Ovary (tissue), 9 donors: ENCODE measurements around the gene ZNF480. TPM values are rescaled to one million over a fixed set of nuclear protein-coding genes. Genes with fewer than 3 reads are reported as not detected.

Experiments used
- DNase-seq, 5 donors: peaks; one replicate each; pipeline ENCODE4 v3.0.0-alpha.2; 2019 to 2020
- H3K27ac ChIP-seq, 2 donors: fragments of 200-600 bp; one replicate each; pipeline versions ENCODE4 v1.5.1 to v1.8.0; 2019 to 2022
- H3K27me3 ChIP-seq: fragments of 200-600 bp; one replicate; pipeline ENCODE4 v1.8.0; 2022
- H3K36me3 ChIP-seq: fragments of 200-600 bp; sonication (generic); one replicate; pipeline ENCODE4 v1.5.1; 2019
- H3K4me1 ChIP-seq: one replicate; pipeline ENCODE4 v1.8.1; 2013; ENCODE audit warnings: mild to moderate bottlenecking, moderate library complexity; ENCODE audit not compliant: insufficient read depth
- H3K4me3 ChIP-seq: fragments of 200-600 bp; sonication (generic); one replicate; pipeline ENCODE4 v1.5.1; 2017
- H3K9me3 ChIP-seq, 2 donors: fragments of 200-600 bp in 1 of 2; sonication (generic) in 1 of 2; one replicate each; pipeline versions ENCODE4 v1.5.1 to v1.8.1; 2013 to 2019; ENCODE audit warnings: mild to moderate bottlenecking in 1 of 2, moderate library complexity in 1 of 2
- EP300 ChIP-seq: sonication (generic); formaldehyde crosslinking; IDR thresholded peaks from one replicate; pipeline ENCODE4 v1.6.1; 2017; ENCODE audit warnings: antibody characterized with exemption
- POLR2A ChIP-seq: fragments of 450-650 bp; IDR thresholded peaks from one replicate; pipeline ENCODE4 v1.6.1; 2017; ENCODE audit warnings: antibody characterized with exemption, mild to moderate bottlenecking, moderate library complexity
- WGBS, 3 donors: extraction: QIAGEN DNeasy Blood & Tissue Kit in 1 of 3; methylation state at CpG; one replicate each; pipeline versions ENCODE4 v1.1.5 to v1.1.7; 2013 to 2017; 5-methylcytosine and 5-hydroxymethylcytosine counted together
- intact Hi-C, 4 donors: fragments of 100-400 bp; cut with DNase I; formaldehyde crosslinking; loops; one replicate each; pipeline versions ENCODE4 v1.11.0 to v1.15.1; 2022 to 2023
- microRNA counts: library from miRNA; unstranded; fragments of <30 nt; microRNA quantifications from one replicate; lab custom pipeline; 2016
- microRNA-seq, 3 donors: library from miRNA; unstranded; fragments of <30 nt; microRNA quantifications; one replicate each; pipeline versions ENCODE4 to v1.2.0, GENCODE V29; 2019 to 2020
- polyA plus RNA-seq, 2 donors: library from polyadenylated mRNA; stranded (reverse); fragments of 200-250 nt in 1 of 2; fragments of 350-450 nt in 1 of 2; fragmentation: Illumina TruSeq in 1 of 2; extraction: RNeasy Lipid Tissue Mini Kit (QIAGEN cat#74804) in 1 of 2; gene quantifications; one replicate each; pipeline ENCODE4 v1.2.3, GENCODE V29; 2013 to 2014
- small RNA-seq: library from RNA; depleted of rRNA; stranded (forward); fragments of <200 nt; gene quantifications from one replicate; pipeline ENCODE3, GENCODE V24; 2016
- total RNA-seq, 7 donors: library from RNA; depleted of rRNA in 2 of 7; stranded (reverse); fragments of >200 nt in 2 of 7; fragmentation: NEBNext Ultra II Directional in 3 of 7; extraction: Animal tissue kit (Norgen Biotek cat#: 25700) in 3 of 7; gene quantifications; one replicate each; pipeline versions ENCODE4 v1.1.0 to v1.2.4, GENCODE V29; 2016 to 2023
- TF ChIP-seq, protein P1 (sequence below), 3 donors: fragments of 450-650 bp in 2 of 3; fragments of 200-600 bp in 1 of 3; IDR thresholded peaks; one replicate each; pipeline versions ENCODE4 v1.5.1 to v1.8.0; 2016 to 2022; ENCODE audit warnings: antibody characterized with exemption in 3 of 3, mild to moderate bottlenecking in 1 of 3
- donor health status: DM: no; HTN: no; CAD: no; lungs with moderate emphysema.
- donor health status: DM: no; HTN: no; CAD: no.
- donor health status: Bipolar disorder and iron deficiency.
- donor health status: DM: yes; HTN: yes; CAD: no.
- donor health status: DM: no; HTN: no; CAD: no.
- donor health status: DM: yes; HTN: yes; CAD: no.

Gene ZNF480
- total and polyA plus RNA-seq, 9 donors: 4.5 to 16.8 (median 11.8) TPM

DNA sequence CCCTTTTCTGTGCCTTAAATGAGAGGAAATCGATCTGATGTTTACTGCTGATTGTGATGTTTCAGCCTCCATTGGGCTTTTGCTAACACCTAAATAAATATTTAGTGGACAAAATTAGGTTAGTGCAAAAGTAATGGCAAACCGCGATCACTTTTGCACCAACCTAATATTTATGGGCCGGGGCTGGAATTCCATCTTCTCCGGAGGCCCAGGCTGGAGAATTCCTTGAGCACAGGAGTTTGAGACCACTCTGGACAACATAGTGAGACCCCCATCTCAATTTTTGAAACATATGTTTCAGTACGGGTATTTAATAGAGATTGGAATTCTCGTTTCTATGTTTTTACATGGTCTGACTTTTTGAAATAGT lies 73.4 kb downstream of the ZNF480 start:
- TF ChIP-seq POLR2A (no peak), EP300 (no peak)
- TF ChIP-seq, protein P1, sequence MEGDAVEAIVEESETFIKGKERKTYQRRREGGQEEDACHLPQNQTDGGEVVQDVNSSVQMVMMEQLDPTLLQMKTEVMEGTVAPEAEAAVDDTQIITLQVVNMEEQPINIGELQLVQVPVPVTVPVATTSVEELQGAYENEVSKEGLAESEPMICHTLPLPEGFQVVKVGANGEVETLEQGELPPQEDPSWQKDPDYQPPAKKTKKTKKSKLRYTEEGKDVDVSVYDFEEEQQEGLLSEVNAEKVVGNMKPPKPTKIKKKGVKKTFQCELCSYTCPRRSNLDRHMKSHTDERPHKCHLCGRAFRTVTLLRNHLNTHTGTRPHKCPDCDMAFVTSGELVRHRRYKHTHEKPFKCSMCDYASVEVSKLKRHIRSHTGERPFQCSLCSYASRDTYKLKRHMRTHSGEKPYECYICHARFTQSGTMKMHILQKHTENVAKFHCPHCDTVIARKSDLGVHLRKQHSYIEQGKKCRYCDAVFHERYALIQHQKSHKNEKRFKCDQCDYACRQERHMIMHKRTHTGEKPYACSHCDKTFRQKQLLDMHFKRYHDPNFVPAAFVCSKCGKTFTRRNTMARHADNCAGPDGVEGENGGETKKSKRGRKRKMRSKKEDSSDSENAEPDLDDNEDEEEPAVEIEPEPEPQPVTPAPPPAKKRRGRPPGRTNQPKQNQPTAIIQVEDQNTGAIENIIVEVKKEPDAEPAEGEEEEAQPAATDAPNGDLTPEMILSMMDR (IDR thresholded peaks at IDR 0.05): no peak
- H3K9me3 ChIP-seq: peaks cover 2 to 21% of the 10 kb centered on the region in 2 donors
- H3K27ac ChIP-seq: peak overlapping the region; percentile 66 to 89
- intact Hi-C loops: no loop called here
- H3K4me1 ChIP-seq: no peaks in the 10 kb centered on the region
- H3K4me3 ChIP-seq: peak overlapping the region; percentile 59
- H3K27me3 ChIP-seq: no peaks in the 10 kb centered on the region
- 25 to 34% (median 29%) methylated on average over 7 of the region's 7 CpGs for WGBS, 3 donors
- DNase-seq: no peak
- H3K36me3 ChIP-seq: no peaks in the 10 kb centered on the region

MicroRNA genes within 50 kb of the gene (microRNA counts, 767-probe panel; counts per million panel counts)
- microRNA hsa-miR-643 (lab: Ali Mortazavi, UCI): 530 counts per million, percentile 78 among the panel's probes with 10 or more counts

Small RNA genes lying within 50 kb of the gene (microRNA-seq; reads per million reads assigned to microRNA genes)
- 2.5 to 4.2 (median 3.9) reads per million in 3 donors for gene MIR643

Small RNA genes lying within 50 kb of the gene (small RNA-seq; reads per million reads assigned to genes)
- gene MIR643: not detected
- gene RF00019: not detected

Other genes starting within 250 kb of the ZNF480 start
- 10 to 100 TPM; 12.3 to 18.4 (median 16.2) TPM for gene ZNF432, start 248.3 kb upstream of the ZNF480 start, total RNA-seq
- gene ZNF432, start 248.3 kb upstream of the ZNF480 start, polyA plus RNA-seq: 10 to 100 TPM in 1 of 2 donors, 1 to 10 TPM in 1; 9.3 to 10.4 TPM
- gene ZNF841, start 201.4 kb upstream of the ZNF480 start, total RNA-seq: 10 to 100 TPM; 13.2 to 33.9 (median 24.2) TPM
- 10 to 100 TPM; 13.8 to 19.1 TPM for gene ZNF841, start 201.4 kb upstream of the ZNF480 start, polyA plus RNA-seq
- gene ZNF616, start 157.2 kb upstream of the ZNF480 start, total RNA-seq: 10 to 100 TPM in 5 of 7 donors, 1 to 10 TPM in 2; 4.5 to 22.3 (median 14.1) TPM
- gene ZNF616, start 157.2 kb upstream of the ZNF480 start, polyA plus RNA-seq: 10 to 100 TPM in 1 of 2 donors, 1 to 10 TPM in 1; 5.1 to 10.3 TPM
- 10 to 100 TPM; 19.0 to 38.1 (median 26.3) TPM for gene ZNF836, start 125.5 kb upstream of the ZNF480 start, total RNA-seq
- gene ZNF836, start 125.5 kb upstream of the ZNF480 start, polyA plus RNA-seq: 10 to 100 TPM in 1 of 2 donors, 1 to 10 TPM in 1; 7.4 to 19.4 TPM
- 100 to 1,000 TPM; 133 to 408 (median 303) TPM for gene PPP2R1A, start 107.1 kb upstream of the ZNF480 start, total RNA-seq
- gene PPP2R1A, start 107.1 kb upstream of the ZNF480 start, polyA plus RNA-seq: 100 to 1,000 TPM; 127 to 238 TPM
- gene ZNF766, start 27.6 kb upstream of the ZNF480 start, total RNA-seq: 10 to 100 TPM in 5 of 7 donors, 1 to 10 TPM in 2; 5.2 to 26.4 (median 19.8) TPM
- gene ZNF766, start 27.6 kb upstream of the ZNF480 start, polyA plus RNA-seq: 10 to 100 TPM; 10.1 to 24.3 TPM
- gene ZNF610, start 39.1 kb downstream of the ZNF480 start, total RNA-seq: 1 to 10 TPM; 3.3 to 9.1 (median 6.5) TPM
- 10 to 100 TPM in 1 of 2 donors, 1 to 10 TPM in 1; 5.3 to 11.7 TPM for gene ZNF610, start 39.1 kb downstream of the ZNF480 start, polyA plus RNA-seq
- gene ZNF880, start 72.8 kb downstream of the ZNF480 start, total RNA-seq: 10 to 100 TPM; 18.0 to 32.6 (median 30.3) TPM
- 10 to 100 TPM; 15.6 to 16.2 TPM for gene ZNF880, start 72.8 kb downstream of the ZNF480 start, polyA plus RNA-seq
- gene ZNF528, start 100.7 kb downstream of the ZNF480 start, total RNA-seq: 10 to 100 TPM; 18.7 to 36.6 (median 28.5) TPM
- 10 to 100 TPM; 12.5 to 29.0 TPM for gene ZNF528, start 100.7 kb downstream of the ZNF480 start, polyA plus RNA-seq
- gene ZNF534, start 132.0 kb downstream of the ZNF480 start, total RNA-seq: under 1 TPM; 0.23 to 0.91 (median 0.36) TPM
- under 1 TPM; 0.16 to 0.17 TPM for gene ZNF534, start 132.0 kb downstream of the ZNF480 start, polyA plus RNA-seq
- 1 to 10 TPM; 1.6 to 8.0 (median 4.1) TPM for gene ZNF578, start 156.4 kb downstream of the ZNF480 start, total RNA-seq
- 1 to 10 TPM; 1.8 to 3.8 TPM for gene ZNF578, start 156.4 kb downstream of the ZNF480 start, polyA plus RNA-seq
- gene ZNF808, start 230.5 kb downstream of the ZNF480 start, total RNA-seq: 10 to 100 TPM in 6 of 7 donors, 1 to 10 TPM in 1; 8.8 to 26.4 (median 21.7) TPM
- 1 to 10 TPM; 6.0 to 7.5 TPM for gene ZNF808, start 230.5 kb downstream of the ZNF480 start, polyA plus RNA-seq